Liver (tissue), 3 donors: ENCODE measurements around the gene ALG6.

Source experiments
- EGR1 ChIP-seq, 2 donors: IDR thresholded peaks; 2 replicates each; pipeline ENCODE4 v1.6.1; 2016 to 2018; ENCODE audit warnings: antibody characterized with exemption in 2 of 2, low read depth in 2 of 2
- GABPA ChIP-seq, 2 donors: IDR thresholded peaks in 1 of 2; conservative IDR thresholded peaks in 1 of 2; 2 replicates each; pipeline ENCODE4 v1.6.1; 2016; ENCODE audit warnings: antibody characterized with exemption in 2 of 2, mild to moderate bottlenecking in 1 of 2, moderate library complexity in 1 of 2
- HNF4G ChIP-seq: IDR thresholded peaks from 2 replicates; pipeline ENCODE4 v1.6.1; 2016; ENCODE audit warnings: antibody characterized with exemption
- JUND ChIP-seq, 2 donors: IDR thresholded peaks; 2 replicates each; pipeline ENCODE4 v1.6.1; 2016; ENCODE audit warnings: antibody characterized with exemption in 2 of 2
- NR2F2 ChIP-seq: IDR thresholded peaks from 2 replicates; pipeline ENCODE4 v1.6.1; 2016; ENCODE audit warnings: antibody characterized with exemption
- RAD21 ChIP-seq, 2 donors: IDR thresholded peaks; 2 replicates each; pipeline ENCODE4 v1.6.1; 2016; ENCODE audit warnings: antibody characterized with exemption in 2 of 2, mild to moderate bottlenecking in 2 of 2
- SP1 ChIP-seq: IDR thresholded peaks from 2 replicates; pipeline ENCODE4 v1.6.1; 2018; ENCODE audit warnings: antibody characterized with exemption, mild to moderate bottlenecking
- TAF1 ChIP-seq: conservative IDR thresholded peaks from 2 replicates; pipeline ENCODE4 v1.6.1; 2016; ENCODE audit warnings: antibody characterized with exemption, mild to moderate bottlenecking
- YY1 ChIP-seq: IDR thresholded peaks from 2 replicates; pipeline ENCODE4 v1.6.1; 2016; ENCODE audit warnings: antibody characterized with exemption, mild to moderate bottlenecking
- TF ChIP-seq, protein P1 (sequence below): fragments of 150-350 bp; IDR thresholded peaks from 2 replicates; pipeline ENCODE4 v1.5.1; 2017; ENCODE audit warnings: improper control_type of control experiment, low read depth, low read length; ENCODE audit not compliant: missing input control
- TF ChIP-seq, protein P2 (sequence below): IDR thresholded peaks from 2 replicates; pipeline ENCODE4 v1.6.1; 2016; ENCODE audit warnings: antibody characterized with exemption, mild to moderate bottlenecking
- TF ChIP-seq, protein P3 (sequence below): IDR thresholded peaks from 2 replicates; pipeline ENCODE4 v1.6.1; 2016; ENCODE audit warnings: antibody characterized with exemption
- TF ChIP-seq, protein P4 (sequence below): IDR thresholded peaks from 2 replicates; pipeline ENCODE4 v1.6.1; 2016; ENCODE audit warnings: antibody characterized with exemption
- donor health status: healthy.
- donor health status: healthy.

DNA sequence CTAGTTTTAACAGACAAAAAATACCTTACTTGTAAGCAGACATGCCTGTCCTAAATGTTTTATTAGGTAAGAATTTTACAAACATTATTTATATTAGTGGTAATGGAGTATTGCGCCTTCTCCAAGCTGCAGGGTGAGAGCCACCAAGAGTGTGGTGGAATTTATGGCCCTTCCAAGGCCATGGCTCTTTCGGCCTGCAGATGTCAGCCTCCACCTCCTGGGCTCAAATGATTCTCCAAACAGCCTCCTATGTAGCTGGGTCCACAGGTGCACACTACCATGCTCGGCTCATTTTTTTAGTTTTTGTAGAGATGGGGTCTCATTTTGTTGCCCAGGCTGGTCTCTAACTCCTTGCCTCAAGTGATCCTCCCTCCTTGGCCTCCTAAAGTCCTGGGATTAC is 99.3 kb downstream of the ALG6 start:
- TF ChIP-seq, protein P1, sequence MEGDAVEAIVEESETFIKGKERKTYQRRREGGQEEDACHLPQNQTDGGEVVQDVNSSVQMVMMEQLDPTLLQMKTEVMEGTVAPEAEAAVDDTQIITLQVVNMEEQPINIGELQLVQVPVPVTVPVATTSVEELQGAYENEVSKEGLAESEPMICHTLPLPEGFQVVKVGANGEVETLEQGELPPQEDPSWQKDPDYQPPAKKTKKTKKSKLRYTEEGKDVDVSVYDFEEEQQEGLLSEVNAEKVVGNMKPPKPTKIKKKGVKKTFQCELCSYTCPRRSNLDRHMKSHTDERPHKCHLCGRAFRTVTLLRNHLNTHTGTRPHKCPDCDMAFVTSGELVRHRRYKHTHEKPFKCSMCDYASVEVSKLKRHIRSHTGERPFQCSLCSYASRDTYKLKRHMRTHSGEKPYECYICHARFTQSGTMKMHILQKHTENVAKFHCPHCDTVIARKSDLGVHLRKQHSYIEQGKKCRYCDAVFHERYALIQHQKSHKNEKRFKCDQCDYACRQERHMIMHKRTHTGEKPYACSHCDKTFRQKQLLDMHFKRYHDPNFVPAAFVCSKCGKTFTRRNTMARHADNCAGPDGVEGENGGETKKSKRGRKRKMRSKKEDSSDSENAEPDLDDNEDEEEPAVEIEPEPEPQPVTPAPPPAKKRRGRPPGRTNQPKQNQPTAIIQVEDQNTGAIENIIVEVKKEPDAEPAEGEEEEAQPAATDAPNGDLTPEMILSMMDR: no peak
- TF ChIP-seq, protein P2, sequence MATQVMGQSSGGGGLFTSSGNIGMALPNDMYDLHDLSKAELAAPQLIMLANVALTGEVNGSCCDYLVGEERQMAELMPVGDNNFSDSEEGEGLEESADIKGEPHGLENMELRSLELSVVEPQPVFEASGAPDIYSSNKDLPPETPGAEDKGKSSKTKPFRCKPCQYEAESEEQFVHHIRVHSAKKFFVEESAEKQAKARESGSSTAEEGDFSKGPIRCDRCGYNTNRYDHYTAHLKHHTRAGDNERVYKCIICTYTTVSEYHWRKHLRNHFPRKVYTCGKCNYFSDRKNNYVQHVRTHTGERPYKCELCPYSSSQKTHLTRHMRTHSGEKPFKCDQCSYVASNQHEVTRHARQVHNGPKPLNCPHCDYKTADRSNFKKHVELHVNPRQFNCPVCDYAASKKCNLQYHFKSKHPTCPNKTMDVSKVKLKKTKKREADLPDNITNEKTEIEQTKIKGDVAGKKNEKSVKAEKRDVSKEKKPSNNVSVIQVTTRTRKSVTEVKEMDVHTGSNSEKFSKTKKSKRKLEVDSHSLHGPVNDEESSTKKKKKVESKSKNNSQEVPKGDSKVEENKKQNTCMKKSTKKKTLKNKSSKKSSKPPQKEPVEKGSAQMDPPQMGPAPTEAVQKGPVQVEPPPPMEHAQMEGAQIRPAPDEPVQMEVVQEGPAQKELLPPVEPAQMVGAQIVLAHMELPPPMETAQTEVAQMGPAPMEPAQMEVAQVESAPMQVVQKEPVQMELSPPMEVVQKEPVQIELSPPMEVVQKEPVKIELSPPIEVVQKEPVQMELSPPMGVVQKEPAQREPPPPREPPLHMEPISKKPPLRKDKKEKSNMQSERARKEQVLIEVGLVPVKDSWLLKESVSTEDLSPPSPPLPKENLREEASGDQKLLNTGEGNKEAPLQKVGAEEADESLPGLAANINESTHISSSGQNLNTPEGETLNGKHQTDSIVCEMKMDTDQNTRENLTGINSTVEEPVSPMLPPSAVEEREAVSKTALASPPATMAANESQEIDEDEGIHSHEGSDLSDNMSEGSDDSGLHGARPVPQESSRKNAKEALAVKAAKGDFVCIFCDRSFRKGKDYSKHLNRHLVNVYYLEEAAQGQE: no peak
- TF ChIP-seq, protein P3, sequence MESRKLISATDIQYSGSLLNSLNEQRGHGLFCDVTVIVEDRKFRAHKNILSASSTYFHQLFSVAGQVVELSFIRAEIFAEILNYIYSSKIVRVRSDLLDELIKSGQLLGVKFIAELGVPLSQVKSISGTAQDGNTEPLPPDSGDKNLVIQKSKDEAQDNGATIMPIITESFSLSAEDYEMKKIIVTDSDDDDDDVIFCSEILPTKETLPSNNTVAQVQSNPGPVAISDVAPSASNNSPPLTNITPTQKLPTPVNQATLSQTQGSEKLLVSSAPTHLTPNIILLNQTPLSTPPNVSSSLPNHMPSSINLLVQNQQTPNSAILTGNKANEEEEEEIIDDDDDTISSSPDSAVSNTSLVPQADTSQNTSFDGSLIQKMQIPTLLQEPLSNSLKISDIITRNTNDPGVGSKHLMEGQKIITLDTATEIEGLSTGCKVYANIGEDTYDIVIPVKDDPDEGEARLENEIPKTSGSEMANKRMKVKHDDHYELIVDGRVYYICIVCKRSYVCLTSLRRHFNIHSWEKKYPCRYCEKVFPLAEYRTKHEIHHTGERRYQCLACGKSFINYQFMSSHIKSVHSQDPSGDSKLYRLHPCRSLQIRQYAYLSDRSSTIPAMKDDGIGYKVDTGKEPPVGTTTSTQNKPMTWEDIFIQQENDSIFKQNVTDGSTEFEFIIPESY: no peak
- TF ChIP-seq NR2F2 (no peak), SP1 (no peak), RAD21 (IDR thresholded peaks at IDR 0.05) (no peak), GABPA (IDR thresholded peaks at IDR 0.05 in 1 of 2, conservative IDR thresholded peaks at IDR 0.05 in 1 of 2) (no peak), EGR1 (IDR thresholded peaks at IDR 0.05; ENCODE audit: low read depth in 2 of 2) (no peak), TAF1 (no peak), YY1 (no peak), JUND (IDR thresholded peaks at IDR 0.05) (no peak), HNF4G (no peak)
- TF ChIP-seq, protein P4, sequence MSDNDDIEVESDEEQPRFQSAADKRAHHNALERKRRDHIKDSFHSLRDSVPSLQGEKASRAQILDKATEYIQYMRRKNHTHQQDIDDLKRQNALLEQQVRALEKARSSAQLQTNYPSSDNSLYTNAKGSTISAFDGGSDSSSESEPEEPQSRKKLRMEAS: no peak
